ENCODE results near the gene CNDP1. TPM values are rescaled to one million over a fixed set of nuclear protein-coding genes. Genes with fewer than 3 reads are reported as not detected.
"Not testable (repeated sequence)": the region's sequence is repeated elsewhere in the genome, so short reads cannot be mapped to it uniquely, and the experiment has no call there.

The CNDP1 gene
- total RNA-seq, 4 donors from 2014 or later, result 0.08 to 2.4 TPM; not detected in 2

DNA sequence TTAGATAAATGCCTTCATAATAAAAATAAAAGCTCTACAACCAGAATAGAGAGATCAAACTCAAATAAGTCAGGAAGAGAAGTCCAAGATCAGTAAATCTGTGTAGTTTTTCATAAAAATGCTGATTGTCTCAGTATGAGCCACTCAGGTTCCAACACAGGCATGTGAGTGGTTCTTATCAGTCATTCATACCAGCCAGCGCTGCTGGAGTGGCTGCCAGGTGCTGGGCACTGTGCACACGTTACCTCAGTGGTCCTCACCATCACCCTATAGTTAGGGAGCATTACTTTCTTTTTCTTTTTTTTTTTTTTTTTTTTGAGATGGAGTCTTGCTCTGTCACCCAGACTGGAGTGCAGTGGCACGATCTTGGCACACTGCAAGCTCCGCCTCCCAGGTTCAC lies 23.8 kb downstream of the CNDP1 start:
- no peak for TF ChIP-seq POLR2A (IDR thresholded peaks at IDR 0.05)
- TF ChIP-seq, protein P1, sequence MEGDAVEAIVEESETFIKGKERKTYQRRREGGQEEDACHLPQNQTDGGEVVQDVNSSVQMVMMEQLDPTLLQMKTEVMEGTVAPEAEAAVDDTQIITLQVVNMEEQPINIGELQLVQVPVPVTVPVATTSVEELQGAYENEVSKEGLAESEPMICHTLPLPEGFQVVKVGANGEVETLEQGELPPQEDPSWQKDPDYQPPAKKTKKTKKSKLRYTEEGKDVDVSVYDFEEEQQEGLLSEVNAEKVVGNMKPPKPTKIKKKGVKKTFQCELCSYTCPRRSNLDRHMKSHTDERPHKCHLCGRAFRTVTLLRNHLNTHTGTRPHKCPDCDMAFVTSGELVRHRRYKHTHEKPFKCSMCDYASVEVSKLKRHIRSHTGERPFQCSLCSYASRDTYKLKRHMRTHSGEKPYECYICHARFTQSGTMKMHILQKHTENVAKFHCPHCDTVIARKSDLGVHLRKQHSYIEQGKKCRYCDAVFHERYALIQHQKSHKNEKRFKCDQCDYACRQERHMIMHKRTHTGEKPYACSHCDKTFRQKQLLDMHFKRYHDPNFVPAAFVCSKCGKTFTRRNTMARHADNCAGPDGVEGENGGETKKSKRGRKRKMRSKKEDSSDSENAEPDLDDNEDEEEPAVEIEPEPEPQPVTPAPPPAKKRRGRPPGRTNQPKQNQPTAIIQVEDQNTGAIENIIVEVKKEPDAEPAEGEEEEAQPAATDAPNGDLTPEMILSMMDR (IDR thresholded peaks at IDR 0.05), result no peak
- 69 to 92% methylated on average over 4 of the region's 4 CpGs for WGBS, 2 donors

DNA sequence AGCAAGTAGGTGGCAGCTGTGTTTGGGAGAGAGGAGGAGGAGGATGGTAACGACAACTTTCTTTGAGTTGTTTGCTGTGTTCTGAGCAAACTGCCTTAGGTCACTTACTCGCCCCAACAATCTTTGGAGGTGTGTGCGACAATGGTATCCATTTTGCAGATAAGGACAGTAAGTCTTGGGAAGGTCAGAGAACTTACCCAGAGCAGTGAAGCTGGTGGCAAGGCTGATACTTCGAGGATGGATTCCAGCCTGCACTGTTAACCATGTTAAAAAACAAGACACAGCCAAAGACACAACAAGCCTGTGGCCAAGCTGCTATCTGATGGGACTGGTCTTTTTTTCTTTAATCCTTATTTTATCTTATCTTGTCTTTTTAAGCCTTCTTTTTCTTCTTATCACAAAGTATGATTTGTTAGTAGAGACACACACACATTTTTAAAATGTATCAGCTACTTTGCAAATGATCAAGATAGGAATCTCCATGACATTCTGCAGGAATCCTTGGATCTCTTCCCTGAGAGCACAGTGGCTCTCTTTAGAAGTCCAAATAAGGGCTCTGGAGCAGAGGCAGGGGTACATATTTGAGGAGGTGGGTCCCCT lies 27.9 kb downstream of the CNDP1 start:
- 63 to 68% methylated on average over 4 of the region's 4 CpGs for WGBS, 2 donors
- TF ChIP-seq POLR2A (IDR thresholded peaks at IDR 0.05), result no peak
- TF ChIP-seq, protein P1 (IDR thresholded peaks at IDR 0.05), result no peak
- peak in 1 of 2 donors; percentile 29 for DNase-seq (ENCODE audit: low spot score in 2 of 2)
- intact Hi-C loops (cut with DNase I; ENCODE audit: low total_unique reads), result no loop called here
- no peak overlapping the region for H3K4me3 ChIP-seq (ENCODE audit: low read depth, poor library complexity, severe bottlenecking)

More for the DNA sequence above, 23.8 kb downstream of the CNDP1 start:
- intact Hi-C loops (cut with DNase I; ENCODE audit: low total_unique reads), result loop anchor here (10.0 kb wide), 1 partner anchor 203 kb away; no protein-coding TSS in a partner anchor
- no peak for DNase-seq (ENCODE audit: low spot score in 2 of 2)
- H3K4me3 ChIP-seq (ENCODE audit: low read depth, poor library complexity, severe bottlenecking), result no peak overlapping the region

GRCh38 chr18:74562775-74563174 lies 28.5 kb downstream of the CNDP1 start:
- 82 to 85% methylated on average over 4 of the region's 4 CpGs for WGBS, 2 donors
- no peak overlapping the region for H3K4me3 ChIP-seq (ENCODE audit: low read depth, poor library complexity, severe bottlenecking)
- peak in 1 of 2 donors; percentile 15 for DNase-seq (ENCODE audit: low spot score in 2 of 2)
- intact Hi-C loops (cut with DNase I; ENCODE audit: low total_unique reads), result no loop called here
- TF ChIP-seq, protein P1 (IDR thresholded peaks at IDR 0.05), result no peak
- no peak for TF ChIP-seq POLR2A (IDR thresholded peaks at IDR 0.05)

DNA sequence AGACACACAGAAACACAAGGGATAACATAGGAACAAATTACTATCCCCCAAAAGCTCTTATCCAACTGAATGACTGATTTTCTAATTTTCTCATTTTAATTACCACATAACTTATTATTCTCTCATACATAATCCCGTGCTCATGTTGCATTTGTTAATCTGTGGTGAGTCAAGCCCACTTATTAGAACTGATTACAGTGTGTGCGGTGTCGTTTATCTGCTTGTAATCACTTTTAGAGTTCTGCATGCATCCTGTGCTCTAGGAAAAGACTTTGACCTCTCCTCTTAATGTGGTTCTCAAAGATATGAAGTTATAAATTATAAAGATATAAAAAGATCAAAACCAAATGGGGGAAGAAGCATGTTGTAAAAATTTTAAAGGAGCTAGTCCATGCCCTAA lies 29.7 kb downstream of the CNDP1 start:
- 44 to 45% methylated on average over 3 of the region's 3 CpGs for WGBS, 2 donors
- intact Hi-C loops (cut with DNase I; ENCODE audit: low total_unique reads), result no loop called here
- no peak for DNase-seq (ENCODE audit: low spot score in 2 of 2)
- TF ChIP-seq, protein P1 (IDR thresholded peaks at IDR 0.05), result no peak
- TF ChIP-seq POLR2A (IDR thresholded peaks at IDR 0.05), result no peak
- H3K4me3 ChIP-seq (ENCODE audit: low read depth, poor library complexity, severe bottlenecking), result no peak overlapping the region

GRCh38 chr18:74565164-74565563 lies 30.9 kb downstream of the CNDP1 start:
- 93 to 100% methylated on average over 1 of the region's 1 CpG for WGBS, 2 donors
- H3K4me3 ChIP-seq (ENCODE audit: low read depth, poor library complexity, severe bottlenecking); intact Hi-C loops (cut with DNase I; ENCODE audit: low total_unique reads); DNase-seq (ENCODE audit: low spot score in 2 of 2): not testable (repeated sequence)

DNA sequence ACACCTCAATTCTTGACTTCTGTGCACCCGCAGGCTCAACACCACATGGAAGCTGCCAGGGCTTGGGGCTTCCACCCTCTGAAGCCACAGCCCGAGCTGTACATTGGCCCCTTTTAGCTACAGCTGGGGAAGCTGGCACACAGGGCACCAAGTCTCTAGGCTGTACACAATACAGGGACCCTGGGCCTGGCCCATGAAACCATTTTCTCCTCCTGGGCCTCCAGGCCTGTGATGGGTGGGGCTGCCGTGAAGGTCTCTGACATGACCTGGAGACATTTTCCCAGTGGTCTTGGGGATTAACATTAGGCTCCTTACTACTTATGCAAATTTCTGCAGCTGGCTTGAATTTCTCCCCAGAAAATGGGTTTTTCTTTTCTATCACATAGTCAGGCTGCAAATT lies 31.7 kb downstream of the CNDP1 start:
- peak in 1 of 2 donors; percentile 29 for DNase-seq (ENCODE audit: low spot score in 2 of 2)
- WGBS, 2 donors, result 75 to 91% methylated on average over 3 of the region's 3 CpGs
- intact Hi-C loops (cut with DNase I; ENCODE audit: low total_unique reads), result not testable (repeated sequence)

GRCh38 chr18:74567822-74568221 lies 33.5 kb downstream of the CNDP1 start:
- H3K4me3 ChIP-seq (ENCODE audit: low read depth, poor library complexity, severe bottlenecking), result no peak overlapping the region
- 68 to 69% methylated on average over 7 of the region's 7 CpGs for WGBS, 2 donors
- intact Hi-C loops (cut with DNase I; ENCODE audit: low total_unique reads), result no loop called here
- TF ChIP-seq, protein P1 (IDR thresholded peaks at IDR 0.05), result no peak
- TF ChIP-seq POLR2A (IDR thresholded peaks at IDR 0.05), result no peak
- no peak for DNase-seq (ENCODE audit: low spot score in 2 of 2)

More for the DNA sequence above, 31.7 kb downstream of the CNDP1 start:
- H3K4me3 ChIP-seq (ENCODE audit: low read depth, poor library complexity, severe bottlenecking), result not testable (repeated sequence)

Measured in lower leg skin (tissue), 4 donors.